Measurements from ENCODE around the gene MTF1.
"Not testable (repeated sequence)": the region's sequence is repeated elsewhere in the genome, so short reads cannot be mapped to it uniquely, and the experiment has no call there.

The MTF1 gene

DNA sequence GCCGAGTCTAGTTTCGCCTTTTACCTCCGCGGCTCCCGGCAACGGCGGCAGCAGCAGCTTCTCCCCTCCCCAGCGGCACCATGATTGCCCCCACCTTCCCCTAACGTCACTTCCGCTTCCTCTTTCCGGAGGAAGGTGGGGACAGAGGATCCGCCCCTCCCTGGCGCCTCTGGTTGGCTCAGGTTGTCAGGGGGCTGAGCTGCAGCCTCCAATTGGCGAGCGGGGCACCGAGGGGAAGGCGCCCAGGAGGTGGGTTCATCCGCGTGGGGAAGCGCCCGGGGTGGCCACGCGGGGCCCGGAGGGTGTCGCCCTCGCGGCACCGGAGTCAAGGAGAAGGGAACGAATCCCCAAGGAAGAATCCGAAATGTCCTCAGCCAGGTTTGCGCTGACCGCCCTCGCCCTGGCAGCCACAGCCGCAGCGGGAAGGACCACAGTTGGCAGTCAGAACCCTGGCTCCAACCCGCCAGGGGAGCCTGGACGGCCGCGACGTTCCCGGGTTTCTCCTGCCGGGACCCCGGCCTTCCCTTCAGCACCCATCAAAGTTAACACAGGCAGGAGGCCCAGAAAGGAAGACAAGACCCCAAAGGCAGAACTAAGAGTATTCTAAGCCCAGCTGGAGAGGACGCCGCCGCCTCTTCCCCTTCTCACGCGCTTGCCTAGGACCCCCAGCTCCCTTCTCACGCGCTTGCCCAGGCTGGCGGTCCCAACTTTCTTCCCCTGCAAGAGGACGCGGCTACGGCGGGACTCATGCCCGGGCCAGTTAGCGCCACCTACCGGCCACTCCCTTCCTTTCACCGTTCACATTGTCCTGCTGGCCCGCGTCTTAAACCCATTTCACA, at the start of gene MTF1:
TSS of gene MTF1 (minus strand) at position 86 of the 839 bp plus-strand sequence. CDS start 1,934 bp downstream, outside the sequence.
- peak; percentile 87 to 90 for DNase-seq (ENCODE audit: low read depth in 2 of 2)

DNA sequence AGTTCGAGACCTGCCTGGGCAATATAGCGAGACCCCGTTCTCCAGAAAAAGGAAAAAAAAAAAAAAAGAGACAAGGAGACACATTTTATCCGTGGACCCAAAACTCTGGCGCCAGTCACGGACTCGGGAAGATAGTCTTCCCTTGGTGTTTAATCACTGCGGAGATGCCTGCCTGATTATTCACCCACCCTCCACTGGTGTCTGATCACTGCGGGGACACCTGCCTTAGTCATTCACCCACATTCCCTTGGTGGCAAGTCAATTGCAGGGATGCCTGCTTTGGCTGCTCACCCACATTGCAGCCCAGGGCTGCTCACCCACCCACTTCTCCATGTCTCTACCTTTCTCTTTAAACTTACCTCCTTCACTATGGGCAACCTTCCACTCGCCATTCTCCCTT, 49.1 kb upstream of the MTF1 start:
- not testable (repeated sequence) for DNase-seq (ENCODE audit: low read depth in 2 of 2)

DNA sequence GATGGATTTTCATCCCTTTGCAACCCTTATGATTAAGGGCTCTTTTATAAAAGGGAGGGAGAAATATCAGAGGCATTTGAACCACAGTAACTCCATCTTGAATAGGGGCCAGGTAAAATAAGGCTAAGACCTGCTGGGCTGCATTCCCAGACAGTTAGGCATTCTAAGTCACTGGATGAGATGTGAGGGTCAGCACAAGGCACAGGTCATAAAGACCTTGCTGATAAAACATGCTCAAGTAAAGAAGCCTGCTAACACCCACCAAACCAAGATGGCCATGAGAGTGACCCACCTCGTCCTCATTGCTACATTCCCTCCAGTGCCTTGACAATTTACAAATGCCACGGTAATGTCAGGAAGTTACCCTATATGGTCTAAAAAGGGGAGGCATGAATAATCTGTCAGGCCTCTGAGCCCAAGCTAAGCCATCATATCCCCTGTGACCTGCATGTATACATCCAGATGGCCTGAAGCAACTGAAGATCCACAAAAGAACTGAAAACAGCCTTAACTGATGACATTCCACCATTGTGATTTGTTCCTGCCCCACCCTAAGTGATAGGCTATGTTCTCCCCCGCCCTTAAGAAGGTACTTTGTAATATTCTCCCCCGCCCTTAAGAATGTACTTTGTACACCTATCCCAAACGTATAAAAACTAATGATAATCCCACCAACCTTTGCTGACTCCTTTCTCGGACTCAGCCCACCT, 48.2 kb upstream of the MTF1 start:
- not testable (repeated sequence) for DNase-seq (ENCODE audit: low read depth in 2 of 2)

- not testable (repeated sequence) for DNase-seq (ENCODE audit: low read depth in 2 of 2)
Measured at GRCh38 chr1:37906591-37906990, 47.2 kb upstream of the MTF1 start.

GRCh38 chr1:37905727-37906126, 46.3 kb upstream of the MTF1 start:
- no peak for DNase-seq (ENCODE audit: low read depth in 2 of 2)

DNA sequence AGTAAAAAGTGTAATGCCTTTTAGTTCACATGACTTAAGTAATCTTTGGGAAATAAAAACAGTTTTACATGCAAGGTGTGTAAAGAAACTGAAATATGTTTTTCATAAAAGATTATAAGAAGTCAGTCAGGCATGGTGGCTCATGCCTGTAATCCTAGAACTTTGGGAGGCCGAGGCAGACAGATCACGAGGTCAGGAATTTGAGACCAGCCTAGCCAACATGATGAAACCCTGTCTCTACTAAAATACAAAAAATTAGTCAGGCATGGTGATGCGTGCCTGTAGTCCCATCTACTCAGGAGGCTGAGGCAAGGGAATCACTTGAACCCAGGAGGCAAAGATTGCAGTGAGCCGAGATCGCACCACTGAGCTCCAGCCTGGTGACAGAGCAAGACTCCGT, 44.5 kb upstream of the MTF1 start:
- DNase-seq (ENCODE audit: low read depth in 2 of 2): not testable (repeated sequence)

DNA sequence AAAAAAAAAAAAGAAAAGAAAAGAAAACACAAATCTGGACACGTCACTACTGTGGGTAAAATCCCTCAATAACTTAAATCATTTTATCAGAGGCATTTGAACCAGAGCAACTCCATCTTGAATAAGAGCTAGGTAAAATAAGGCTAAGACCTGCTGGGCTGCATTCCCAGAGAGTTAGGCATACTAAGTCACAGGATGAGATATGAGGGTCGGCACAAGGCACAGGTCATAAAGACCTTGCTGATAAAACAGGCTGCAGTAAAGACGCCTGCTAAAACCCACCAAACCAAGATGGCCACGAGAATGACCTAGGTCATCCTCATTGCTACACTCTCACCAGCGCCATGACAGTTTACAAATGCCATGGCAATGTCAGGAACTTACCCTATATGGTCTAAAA, 43.6 kb upstream of the MTF1 start:
- no peak for DNase-seq (ENCODE audit: low read depth in 2 of 2)

DNA sequence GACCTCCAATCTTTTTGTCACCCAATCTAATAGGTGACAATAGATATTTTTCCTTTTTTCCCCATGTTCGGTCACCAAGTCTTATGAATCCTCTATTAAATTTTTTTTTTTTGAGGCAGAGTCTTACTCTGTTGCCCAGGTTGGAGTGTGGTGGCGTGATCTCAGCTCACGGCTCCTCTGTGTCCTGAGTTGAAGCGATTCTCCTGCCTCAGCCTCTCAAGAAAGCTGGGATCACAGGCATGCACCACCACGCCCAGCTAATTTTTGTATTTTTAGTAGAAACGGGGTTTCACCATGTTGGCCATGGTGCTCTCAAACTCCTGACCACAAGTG, 42.5 kb upstream of the MTF1 start:
- no peak for DNase-seq (ENCODE audit: low read depth in 2 of 2)

DNA sequence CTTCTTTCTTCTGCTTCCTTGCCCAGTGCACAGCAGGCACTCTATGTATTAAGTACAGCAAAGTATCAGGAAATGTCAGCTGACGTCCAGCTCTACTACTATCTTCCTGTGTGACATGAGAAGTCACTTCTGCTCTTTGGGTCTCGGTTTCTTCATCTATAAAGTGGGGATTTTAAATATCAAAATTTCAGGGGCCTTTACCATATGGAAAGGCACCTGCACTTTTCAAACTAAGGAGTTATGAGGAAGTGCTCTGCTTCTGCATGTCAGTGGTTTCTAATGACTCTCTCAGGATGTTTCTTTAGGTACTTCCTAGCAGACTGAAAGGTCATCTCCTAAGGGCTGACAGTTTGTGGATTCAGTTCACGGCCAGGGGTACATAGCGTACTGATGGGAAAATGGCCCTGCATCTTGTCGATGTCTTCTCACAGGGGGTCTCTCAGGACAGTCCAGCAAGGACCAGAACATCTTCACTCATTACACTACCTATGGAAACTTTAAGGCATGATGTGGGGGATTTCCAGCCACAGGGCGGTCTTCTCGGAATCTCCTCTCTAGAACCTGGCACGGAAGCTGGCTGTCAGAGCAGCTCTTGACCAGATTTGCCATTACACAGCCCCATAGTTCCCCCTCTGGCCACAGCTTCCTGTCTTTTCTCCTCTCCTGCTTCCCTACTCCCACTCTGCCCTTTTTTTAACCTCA, 42.0 kb upstream of the MTF1 start:
- no peak for DNase-seq (ENCODE audit: low read depth in 2 of 2)

- DNase-seq (ENCODE audit: low read depth in 2 of 2): not testable (repeated sequence)
Measured at GRCh38 chr1:37897563-37897962, 38.2 kb upstream of the MTF1 start.

DNA sequence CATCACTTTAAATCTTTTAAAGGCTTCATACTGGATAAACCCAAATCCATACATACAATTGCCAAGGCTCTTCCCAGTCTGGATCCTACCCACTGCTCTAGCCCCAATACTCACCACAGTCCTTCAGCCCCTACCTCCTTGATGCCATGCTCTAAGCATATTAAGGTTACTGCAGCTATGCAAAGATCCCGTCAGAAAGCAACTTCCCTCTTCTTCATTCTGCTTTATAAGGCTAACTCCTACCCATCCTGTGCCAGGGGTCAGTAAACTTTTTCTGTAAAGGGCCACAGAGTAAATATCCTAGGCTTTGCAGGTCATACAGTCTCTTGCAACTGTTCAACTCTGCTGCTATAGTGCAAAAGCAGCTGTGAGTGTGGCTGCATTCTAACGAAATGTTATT, 34.3 kb upstream of the MTF1 start:
- no peak for DNase-seq (ENCODE audit: low read depth in 2 of 2)

DNA sequence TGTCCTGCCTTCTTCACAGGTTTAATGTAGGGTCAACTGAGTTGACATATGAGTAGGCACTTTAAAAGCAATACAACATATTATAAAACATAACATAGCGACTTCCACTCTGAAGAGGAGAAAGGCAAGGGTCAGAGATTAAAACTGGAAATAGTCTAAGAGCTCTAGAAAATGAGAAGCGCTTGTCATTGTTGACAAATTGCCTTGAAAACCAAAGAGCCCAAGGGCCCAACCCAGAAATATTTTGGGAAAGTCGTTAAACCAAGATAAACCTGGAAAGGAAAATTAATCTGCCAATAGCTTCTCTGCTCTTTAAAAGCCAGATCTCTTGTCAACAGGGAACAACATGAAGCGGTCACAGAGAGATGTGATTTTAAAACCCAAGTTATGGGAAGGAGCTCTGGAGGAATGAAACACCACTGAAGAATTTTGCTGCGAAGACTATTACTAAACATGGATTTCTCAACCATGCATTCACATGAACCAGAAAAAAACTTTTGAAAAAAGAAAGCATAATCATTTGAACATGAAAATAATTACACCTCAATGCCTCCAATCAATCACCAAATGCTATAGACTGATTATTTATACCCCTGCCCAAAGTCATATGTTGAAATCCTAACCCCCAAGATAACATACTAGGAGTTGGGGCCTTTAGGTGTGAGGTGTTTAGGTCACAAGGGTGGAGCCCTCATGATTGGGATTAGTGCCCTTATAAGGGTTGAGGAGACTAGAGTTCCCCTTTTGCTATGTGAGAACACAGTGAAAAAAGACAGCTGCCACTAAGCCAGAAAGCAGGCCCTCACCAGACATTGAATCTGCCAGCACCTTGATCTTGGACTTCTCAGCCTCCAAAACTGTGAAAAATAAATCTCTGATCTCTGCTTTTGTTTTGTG, 33.0 kb upstream of the MTF1 start:
- no peak for DNase-seq (ENCODE audit: low read depth in 2 of 2)

DNA sequence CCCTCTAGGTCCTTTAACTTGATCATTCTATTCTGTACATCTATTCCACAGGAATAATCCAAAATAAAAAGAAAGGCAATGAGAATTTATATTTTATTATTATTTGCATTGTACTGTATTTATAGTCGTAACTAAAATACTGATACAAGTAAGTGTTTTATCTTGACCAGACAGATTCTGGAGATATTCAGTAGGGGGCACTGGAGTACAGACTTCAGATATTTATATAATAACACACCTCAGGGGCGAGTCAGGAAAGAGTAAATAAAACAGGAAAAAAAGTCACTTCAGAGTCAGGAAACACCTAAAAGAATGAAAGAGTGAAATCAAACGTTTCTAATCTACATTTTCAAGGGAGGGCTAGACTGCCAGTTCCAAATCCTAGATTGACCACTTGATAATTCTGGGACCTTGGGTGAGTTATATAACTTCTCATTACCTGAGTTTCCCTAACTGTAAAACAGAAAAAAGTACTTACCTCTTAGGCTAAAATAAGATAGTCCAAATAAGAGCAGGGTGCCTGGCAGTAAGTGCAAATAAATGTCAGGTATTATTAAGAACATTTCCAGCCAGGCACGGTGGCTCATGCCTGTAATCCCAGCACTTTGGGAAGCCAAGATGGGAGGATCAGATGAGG, 31.1 kb upstream of the MTF1 start:
- no peak for DNase-seq (ENCODE audit: low read depth in 2 of 2)

- DNase-seq (ENCODE audit: low read depth in 2 of 2): no peak
Measured at GRCh38 chr1:37888022-37888700, 28.8 kb upstream of the MTF1 start.

DNA sequence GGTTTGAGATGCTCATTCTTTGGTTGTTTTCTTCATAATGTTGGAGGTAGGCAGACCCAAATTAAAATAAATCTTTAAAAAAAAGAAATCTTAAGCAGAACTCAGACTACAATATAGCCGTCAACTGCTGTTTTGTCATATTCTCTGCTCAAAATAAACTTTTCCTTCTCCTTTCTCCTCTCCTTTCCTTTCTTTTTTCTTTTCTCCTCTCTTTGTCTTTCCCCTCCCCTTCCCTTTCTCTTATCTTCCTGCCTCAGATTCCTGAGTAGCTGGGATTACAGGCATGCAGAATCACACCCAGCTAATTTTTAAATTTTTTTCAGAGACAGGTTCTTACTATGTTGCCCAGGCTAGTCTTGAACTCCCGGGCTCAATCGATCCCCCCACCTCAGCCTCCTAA, 24.8 kb upstream of the MTF1 start:
- no peak for DNase-seq (ENCODE audit: low read depth in 2 of 2)

DNA sequence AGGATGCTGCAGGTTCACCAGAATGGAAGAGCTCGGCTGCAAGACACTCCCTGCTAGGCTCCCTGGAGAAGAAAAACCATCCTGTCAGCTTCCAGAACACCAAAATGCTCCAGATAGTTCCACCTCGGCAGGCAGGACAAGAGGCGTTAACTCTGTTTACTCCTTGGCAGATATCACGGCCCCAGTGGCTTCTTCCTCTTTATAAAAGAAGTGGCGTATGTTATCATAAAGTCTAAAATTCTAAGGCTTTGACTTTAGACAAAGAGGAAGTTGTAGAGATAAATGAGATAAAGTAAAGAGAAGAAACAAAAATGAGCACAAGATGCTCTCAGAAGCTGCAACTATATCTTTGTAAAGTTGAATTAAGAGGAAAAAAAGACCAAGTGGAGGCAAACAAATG, 24.3 kb upstream of the MTF1 start:
- DNase-seq (ENCODE audit: low read depth in 2 of 2): no peak

DNA sequence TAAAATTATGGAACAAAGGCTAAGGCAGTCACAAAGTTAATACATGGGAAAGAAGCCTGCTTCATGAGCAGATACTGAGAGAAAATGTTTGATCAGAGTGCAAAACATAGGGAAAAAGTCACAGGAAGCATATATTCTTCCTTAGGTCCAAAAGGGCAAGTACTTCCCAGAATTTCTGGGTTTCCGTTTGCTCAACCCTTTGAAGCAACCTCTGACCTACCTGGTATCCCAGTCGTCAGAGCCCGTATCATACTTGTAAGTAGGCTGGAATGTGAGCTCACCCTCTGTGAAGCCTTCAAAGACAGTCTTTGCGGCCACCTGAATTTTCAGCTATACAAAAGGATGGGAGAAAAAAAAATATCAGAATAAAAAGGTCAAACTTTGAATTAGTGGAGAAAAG, 20.5 kb upstream of the MTF1 start:
- no peak for DNase-seq (ENCODE audit: low read depth in 2 of 2)

GRCh38 chr1:37878071-37878470, 18.7 kb upstream of the MTF1 start:
- DNase-seq (ENCODE audit: low read depth in 2 of 2): no peak

- no peak for DNase-seq (ENCODE audit: low read depth in 2 of 2)
Measured at GRCh38 chr1:37875833-37876232, 16.4 kb upstream of the MTF1 start.

GRCh38 chr1:37872692-37873091, 13.3 kb upstream of the MTF1 start:
- no peak for DNase-seq (ENCODE audit: low read depth in 2 of 2)

- DNase-seq (ENCODE audit: low read depth in 2 of 2): no peak
Measured at GRCh38 chr1:37868466-37868865, 9.1 kb upstream of the MTF1 start.

All from stimulated activated CD4-positive, alpha-beta T cell treated with anti-CD3 and anti-CD28 coated beads, Interleukin-1b, Interleukin-23, amount 100 ng/mL, for 1 hour (primary cell).